ENCODE data around the gene TOP1. TPM values are rescaled to one million over a fixed set of nuclear protein-coding genes. Genes with fewer than 3 reads are reported as not detected.

TOP1 gene
- total RNA-seq, 1 donor from 2014 or later, result 90.8 TPM

DNA sequence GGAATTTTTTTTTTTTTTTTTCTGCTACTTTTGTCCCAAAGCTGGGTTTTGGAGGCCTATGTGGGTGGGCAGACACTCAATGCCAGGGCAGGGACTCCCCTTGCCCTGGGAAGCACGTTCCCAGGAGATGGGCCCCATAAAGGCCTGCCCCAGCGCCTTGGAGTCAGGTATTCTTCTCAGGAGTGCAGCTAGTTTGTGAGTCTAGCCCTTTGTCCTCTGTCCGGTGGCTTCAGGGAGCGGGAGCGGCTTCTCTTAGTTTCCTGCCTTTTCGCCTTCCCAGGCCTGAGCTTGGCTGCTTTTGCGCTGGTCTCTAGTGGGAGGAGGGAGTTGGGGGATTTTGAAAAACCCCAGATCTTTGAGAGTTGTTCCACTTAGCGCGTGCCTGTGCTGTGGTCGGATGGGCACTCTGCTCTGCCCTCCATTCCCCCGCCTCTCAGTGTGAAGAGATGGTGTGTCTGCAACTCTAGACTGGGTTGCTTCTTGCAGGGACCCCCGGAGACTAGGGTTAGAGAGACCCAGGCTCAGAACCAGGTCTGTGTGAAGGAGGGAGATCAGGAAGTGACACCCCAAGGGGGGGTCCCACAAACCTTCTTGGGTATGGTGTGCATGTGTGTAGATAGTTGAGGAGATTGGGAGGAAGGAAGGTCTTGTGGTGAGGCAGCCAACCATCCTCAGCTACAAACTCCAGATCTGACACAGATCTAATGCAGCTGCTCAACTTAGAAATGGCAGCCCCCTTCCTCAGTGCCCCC, 110.0 kb downstream of the TOP1 start:
- Mint-ChIP-seq H3K27ac (peak overlapping the region; percentile 93), H3K4me1 (ENCODE audit: low read depth) (peaks cover 43% of the 10 kb centered on the region), H3K36me3 (ENCODE audit: insufficient read depth) (peaks cover 6% of the 10 kb centered on the region), H3K27me3 (no peaks in the 10 kb centered on the region), H3K9me3 (ENCODE audit: low read depth) (no peaks in the 10 kb centered on the region), H3K4me3 (ENCODE audit: low read depth) (peak overlapping the region; percentile 85)
- no peak for DNase-seq (ENCODE audit: low spot score, unreplicated experiment)
- TF ChIP-seq, protein P1, sequence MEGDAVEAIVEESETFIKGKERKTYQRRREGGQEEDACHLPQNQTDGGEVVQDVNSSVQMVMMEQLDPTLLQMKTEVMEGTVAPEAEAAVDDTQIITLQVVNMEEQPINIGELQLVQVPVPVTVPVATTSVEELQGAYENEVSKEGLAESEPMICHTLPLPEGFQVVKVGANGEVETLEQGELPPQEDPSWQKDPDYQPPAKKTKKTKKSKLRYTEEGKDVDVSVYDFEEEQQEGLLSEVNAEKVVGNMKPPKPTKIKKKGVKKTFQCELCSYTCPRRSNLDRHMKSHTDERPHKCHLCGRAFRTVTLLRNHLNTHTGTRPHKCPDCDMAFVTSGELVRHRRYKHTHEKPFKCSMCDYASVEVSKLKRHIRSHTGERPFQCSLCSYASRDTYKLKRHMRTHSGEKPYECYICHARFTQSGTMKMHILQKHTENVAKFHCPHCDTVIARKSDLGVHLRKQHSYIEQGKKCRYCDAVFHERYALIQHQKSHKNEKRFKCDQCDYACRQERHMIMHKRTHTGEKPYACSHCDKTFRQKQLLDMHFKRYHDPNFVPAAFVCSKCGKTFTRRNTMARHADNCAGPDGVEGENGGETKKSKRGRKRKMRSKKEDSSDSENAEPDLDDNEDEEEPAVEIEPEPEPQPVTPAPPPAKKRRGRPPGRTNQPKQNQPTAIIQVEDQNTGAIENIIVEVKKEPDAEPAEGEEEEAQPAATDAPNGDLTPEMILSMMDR (IDR thresholded peaks at IDR 0.05; ENCODE audit: unreplicated experiment), result no peak

DNA sequence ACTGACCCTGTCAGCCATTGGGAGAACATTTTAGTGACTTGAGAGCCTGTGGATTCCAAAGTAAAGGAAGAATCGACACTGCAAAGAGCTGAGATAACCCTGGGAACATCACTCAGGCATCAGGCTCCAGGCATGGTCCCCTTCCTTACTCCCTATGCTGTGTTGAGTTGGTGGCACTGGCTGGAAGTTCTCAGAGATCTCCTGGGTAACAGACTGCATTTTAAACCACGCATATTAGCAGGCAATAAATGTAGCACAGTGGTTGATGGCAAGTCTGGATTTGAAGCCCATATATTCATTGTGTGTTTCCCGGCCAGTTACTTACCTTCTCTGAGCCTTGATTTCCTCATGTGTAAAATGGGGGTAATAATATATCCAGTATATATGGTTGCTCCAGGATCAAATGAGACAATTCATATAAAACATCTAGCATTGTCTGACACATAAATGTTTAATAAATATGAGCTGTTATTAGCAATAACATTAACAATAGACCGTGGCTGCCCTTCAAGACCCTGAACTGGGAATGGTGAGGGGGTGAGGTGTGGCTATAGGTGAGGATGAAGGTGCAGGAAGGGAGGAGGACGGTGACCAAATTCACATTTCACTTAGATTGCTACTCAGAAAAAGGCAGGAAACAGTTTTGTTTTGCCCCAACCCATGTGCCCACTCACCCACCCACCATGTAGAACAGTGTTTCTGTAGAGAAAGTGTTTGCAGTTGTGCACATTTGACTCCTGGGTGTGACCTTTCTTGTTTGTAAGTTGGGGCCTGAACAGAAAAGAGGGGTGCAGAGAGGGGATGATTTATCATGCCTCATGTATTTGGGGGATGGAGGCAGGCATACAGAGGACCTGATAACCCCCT, 110.8 kb downstream of the TOP1 start:
- peaks cover 43% of the 10 kb centered on the region for H3K4me1 Mint-ChIP-seq (ENCODE audit: low read depth)
- H3K27ac Mint-ChIP-seq, result peak overlapping the region; percentile 93
- no peak for DNase-seq (ENCODE audit: low spot score, unreplicated experiment)
- H3K4me3 Mint-ChIP-seq (ENCODE audit: low read depth), result peak overlapping the region; percentile 85
- H3K36me3 Mint-ChIP-seq (ENCODE audit: insufficient read depth), result peaks cover 6% of the 10 kb centered on the region
- no peaks in the 10 kb centered on the region for H3K27me3 Mint-ChIP-seq
- TF ChIP-seq, protein P1 (IDR thresholded peaks at IDR 0.05; ENCODE audit: unreplicated experiment), result no peak
- H3K9me3 Mint-ChIP-seq (ENCODE audit: low read depth), result no peaks in the 10 kb centered on the region

DNA sequence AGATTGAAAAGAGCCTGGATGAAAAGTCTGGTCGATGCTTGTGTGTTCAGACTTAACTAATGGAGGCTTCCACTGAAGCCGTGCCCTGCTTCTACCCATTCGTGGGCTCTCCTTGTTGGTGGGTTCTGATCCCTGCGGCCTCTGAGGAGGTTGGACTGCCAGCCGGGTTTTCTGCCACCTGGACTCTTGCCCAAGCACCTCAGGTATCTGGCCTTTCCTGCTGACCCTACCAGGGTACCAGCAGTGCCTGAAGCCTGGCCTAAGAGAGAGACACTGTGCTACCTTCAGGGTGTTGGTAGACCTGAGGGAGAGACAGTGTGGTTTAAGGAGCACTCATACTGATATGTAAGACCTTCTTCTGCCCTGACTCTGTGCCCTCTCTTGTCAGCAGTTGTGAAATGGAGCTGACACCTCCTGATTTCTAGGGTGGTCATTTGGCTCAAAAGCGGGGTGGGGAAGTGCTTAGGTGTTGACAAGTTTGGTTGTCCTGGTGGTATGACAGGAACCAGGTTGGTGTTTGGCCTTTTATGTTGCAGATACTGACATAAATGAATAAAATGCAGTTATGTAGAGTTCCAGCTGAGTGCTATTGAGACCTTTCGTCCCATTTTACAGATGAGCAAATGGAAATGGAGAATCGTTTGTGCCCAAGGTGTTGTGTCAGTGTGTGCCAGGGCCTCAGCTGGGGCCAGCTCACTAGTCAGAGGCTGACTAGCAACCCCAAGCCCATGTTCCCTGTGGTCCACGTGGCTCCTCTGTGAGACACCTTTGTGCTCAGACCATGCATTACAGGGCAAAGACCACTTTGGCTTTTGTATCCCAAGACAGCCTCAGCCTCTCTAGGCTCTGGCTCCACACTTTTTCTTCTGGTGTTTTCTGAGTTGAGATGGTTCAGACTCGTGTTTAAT, 111.9 kb downstream of the TOP1 start:
- TF ChIP-seq, protein P1 (IDR thresholded peaks at IDR 0.05; ENCODE audit: unreplicated experiment), result no peak
- peaks cover 43% of the 10 kb centered on the region for H3K4me1 Mint-ChIP-seq (ENCODE audit: low read depth)
- peak overlapping the region; percentile 85 for H3K4me3 Mint-ChIP-seq (ENCODE audit: low read depth)
- peaks cover 6% of the 10 kb centered on the region for H3K36me3 Mint-ChIP-seq (ENCODE audit: insufficient read depth)
- no peaks in the 10 kb centered on the region for H3K27me3 Mint-ChIP-seq
- peak overlapping the region; percentile 70 for H3K27ac Mint-ChIP-seq
- DNase-seq (ENCODE audit: low spot score, unreplicated experiment), result no peak
- H3K9me3 Mint-ChIP-seq (ENCODE audit: low read depth), result no peaks in the 10 kb centered on the region

DNA sequence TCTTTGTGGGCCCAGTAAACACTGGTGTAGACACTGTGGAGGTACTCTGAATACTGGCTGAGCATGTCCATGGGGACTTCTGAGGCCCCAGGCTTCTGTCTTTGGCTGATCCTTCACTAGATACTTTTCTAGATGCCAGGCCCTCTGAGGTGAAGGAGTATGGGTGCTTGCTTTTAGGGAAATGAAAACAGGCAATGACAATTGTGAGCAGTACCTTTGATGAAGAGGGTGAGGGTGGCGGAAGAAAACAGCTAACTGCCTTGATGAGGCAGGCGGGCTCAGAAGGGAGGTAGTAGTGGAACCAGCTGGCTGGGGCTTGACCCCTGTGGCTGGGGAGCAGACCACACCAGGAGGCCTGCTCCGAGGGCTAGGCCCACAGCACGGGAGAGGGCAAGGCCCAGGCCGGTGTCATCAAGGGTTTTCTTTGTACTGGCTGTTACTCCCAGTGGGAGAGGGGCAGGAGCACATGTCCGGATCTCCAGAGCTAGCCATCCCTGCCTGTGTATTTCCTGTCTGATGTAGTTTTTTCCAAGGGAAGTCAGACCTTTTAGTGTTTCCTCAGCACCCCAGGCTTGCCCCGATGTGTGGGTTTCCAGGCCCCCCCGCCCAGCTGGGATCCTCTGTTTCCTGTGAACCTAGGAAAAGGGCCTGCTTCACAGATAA, 112.7 kb downstream of the TOP1 start:
- peak overlapping the region; percentile 45 for H3K4me3 Mint-ChIP-seq (ENCODE audit: low read depth)
- peaks cover 35% of the 10 kb centered on the region for H3K4me1 Mint-ChIP-seq (ENCODE audit: low read depth)
- DNase-seq (ENCODE audit: low spot score, unreplicated experiment), result no peak
- no peaks in the 10 kb centered on the region for H3K9me3 Mint-ChIP-seq (ENCODE audit: low read depth)
- H3K36me3 Mint-ChIP-seq (ENCODE audit: insufficient read depth), result peaks cover 6% of the 10 kb centered on the region
- H3K27me3 Mint-ChIP-seq, result no peaks in the 10 kb centered on the region
- TF ChIP-seq, protein P1 (IDR thresholded peaks at IDR 0.05; ENCODE audit: unreplicated experiment), result no peak
- peak overlapping the region; percentile 67 for H3K27ac Mint-ChIP-seq

Measured in progenitor cell of endocrine pancreas (in vitro differentiated cells).